ENCODE measurements around the gene CRK.
"Not testable (repeated sequence)": the region's sequence is repeated elsewhere in the genome, so short reads cannot be mapped to it uniquely, and the experiment has no call there.

The CRK gene

DNA sequence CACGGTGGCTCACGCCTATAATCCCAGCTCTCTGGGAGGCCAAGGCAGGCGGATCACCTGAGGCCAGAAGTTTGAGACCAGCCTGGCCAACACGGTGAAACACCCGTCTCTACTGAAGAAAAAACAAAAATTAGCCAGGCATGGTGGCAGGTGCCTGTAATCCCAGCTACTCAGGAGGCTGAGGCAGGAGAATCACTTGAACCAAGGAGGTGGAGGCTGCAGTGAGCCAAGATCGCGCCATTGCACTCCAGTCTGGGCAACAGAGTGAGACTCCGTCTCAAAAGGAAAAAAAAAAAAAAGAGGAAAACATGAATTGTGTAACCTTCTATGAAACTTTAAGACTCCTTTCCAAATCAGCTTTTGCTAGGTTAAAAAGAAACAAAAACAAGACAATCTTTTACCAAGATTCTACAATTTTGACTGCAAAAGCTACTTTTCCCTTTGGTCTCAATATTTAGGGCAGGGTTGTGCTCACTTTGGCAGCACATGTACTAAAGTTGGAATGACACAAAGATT is 69.3 kb downstream of the CRK start:
- DNase-seq (ENCODE audit: low read depth): not testable (repeated sequence)

DNA sequence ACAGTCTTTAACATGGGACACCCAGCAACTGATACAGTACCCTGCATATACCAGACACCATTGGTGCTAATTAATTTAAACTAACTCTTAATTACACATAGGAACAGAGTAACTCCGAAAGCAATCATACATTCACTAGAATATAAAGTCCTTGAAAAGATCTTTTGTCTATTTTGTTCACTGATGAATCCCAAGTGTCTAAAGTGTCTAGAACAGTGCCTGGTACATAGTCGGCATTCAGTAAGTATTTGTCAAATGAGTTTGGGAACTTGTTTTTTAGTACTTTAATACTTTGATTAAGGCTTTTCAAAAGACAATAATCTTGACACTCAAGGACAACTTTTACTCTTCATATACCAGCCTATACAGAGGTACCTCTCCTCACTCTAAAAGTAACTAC is 69.8 kb downstream of the CRK start:
- no peak for DNase-seq (ENCODE audit: low read depth)

DNA sequence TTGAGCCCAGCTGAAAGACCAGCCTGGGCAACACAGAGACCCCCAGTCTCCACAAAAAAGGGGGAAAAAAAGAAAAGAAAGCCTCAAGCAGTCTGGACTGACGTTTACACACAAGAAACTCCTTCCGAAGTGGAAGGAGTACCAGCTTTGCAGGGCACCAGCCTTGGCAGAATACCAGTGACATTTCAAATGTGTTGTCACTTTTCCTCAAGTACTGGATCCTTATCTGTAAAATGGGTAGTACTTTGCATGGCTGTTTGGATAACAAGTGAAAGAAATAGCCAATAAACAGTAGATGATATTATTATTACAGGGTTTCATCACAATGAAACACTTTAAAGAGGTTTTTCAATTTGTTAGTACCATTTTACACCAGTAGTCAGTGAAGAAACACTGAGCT is 70.2 kb downstream of the CRK start:
- DNase-seq (ENCODE audit: low read depth): no peak

DNA sequence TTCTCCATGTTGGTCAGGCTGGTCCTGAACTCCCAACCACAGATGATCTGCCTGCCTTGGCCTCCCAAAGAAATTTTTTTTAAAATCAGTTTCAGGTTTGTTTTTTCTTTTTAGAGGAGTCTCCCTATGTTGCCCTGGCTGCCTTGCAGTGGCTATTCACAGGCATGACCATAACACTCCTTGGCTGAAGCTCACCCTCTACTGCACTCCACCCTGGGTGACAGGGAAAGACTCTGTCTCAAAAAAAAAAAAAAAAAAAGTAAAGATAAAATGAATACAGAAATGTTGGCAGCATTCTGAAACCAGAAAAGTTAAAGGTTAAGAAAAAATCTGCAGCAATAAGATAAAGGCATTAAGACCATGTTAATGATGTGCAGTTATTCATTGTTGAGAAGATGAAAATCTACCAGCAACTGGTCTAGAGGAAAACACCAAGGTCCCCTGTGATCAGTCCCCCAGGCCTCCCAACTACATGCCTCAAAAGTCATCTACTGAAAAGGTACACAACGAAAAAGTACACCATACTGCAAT is 71.1 kb downstream of the CRK start:
- no peak for DNase-seq (ENCODE audit: low read depth)

DNA sequence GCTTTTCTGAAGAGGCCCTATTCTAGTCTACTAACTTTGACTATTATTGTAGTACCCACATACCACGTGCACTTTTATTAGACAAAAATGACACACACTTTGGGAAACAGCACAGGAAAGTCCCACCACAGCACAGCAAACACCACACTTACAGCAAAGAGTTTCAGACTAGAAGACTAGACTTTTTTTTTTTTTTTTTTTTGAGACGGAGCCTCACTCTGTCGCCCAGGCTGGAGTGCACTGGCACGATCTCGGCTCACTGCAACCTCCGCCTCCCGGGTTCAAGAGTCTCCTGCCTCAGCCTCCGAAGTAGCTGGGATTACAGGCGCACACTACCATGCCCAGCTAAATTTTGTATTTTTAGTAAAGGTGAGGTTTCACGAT is 76.1 kb downstream of the CRK start:
- DNase-seq (ENCODE audit: low read depth): no peak

DNA sequence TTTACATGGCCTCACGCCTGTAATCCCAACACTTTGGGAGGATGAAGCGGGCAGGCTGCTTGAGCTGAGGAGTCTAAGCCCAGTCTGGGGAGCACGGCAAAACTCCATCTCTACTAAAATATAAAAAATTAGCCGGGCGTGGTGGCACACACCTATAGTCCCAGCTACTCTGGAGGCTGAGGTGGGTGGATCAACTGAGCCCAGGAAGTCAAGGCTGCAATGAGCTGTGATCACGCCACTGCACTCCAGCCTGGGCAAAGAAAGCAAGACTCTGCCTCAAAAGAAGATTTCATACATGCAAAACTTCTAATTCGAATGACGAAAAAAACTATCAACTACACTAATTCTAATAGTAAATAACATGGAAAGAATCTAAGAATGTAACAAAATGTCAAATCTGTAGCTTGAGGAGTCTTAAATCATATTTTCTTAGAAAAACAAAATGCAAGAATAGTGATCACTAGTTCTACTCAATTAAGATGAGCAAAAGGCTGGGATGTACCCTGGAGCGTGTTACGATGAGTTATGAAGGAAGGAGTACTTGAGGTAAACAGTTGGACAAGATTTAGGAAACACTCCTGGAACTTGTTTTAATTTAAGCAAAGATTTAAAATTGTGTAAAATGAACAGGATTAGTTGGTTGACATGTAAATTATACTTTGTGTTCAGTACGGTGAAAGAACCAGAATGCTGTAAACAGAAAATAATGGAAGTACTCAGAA is 76.7 kb downstream of the CRK start:
- DNase-seq (ENCODE audit: low read depth): no peak

DNA sequence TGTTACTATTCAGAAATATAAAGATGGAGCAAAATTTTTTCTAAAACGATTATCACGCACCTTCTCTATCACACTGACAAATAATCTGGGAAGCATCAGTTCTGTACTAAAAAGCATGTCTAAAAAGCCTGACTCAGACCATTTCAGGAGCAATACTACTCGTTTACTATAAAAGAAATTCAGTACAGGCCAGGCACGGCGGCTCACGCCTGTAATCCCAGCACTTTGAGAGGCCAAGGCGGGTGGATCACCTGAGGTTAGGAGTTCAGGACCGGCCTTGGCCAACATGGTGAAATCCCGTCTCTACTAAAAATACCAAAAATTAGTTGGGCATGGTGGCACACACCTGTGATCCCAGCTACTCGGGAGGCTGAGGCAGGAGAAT is 77.6 kb downstream of the CRK start:
- not testable (repeated sequence) for DNase-seq (ENCODE audit: low read depth)

DNA sequence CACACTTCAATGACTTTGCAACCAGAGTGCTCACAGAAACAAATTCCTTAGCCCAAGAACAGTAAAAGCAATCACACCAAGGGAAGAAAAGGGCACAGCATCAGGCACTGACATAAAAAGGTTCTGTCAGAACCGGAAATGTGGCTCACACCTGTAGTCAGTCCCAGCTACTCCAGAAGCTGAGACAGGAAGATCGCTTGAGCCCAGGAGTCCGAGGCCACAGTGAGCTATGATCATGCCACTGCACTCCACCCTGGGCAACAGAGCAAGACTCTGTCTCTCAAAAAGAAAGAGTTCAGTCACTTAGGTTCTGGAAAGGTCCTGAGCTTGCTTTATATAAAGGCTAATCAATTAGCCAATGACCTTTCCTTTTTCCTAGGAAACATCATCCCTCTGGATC is 78.7 kb downstream of the CRK start:
- DNase-seq (ENCODE audit: low read depth): no peak

DNA sequence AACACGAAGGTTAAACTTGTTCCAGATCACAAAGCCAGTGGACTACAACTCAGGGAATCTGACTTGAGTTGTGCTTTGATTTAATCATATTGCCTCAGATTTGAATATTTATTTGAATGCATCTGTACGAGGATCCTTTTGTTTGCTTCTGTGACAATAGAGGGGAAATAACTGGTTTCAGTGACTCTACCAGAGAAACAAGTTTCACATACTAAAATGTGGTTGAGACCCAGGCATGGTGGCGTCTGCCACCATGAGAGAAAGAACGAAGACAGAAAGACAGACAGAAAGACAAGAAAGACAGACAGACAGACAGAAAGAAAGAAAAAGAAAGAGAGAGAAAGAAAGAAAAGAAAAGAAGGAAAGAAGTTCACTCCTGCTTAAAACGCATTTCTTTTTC is 80.0 kb downstream of the CRK start:
- DNase-seq (ENCODE audit: low read depth): no peak

DNA sequence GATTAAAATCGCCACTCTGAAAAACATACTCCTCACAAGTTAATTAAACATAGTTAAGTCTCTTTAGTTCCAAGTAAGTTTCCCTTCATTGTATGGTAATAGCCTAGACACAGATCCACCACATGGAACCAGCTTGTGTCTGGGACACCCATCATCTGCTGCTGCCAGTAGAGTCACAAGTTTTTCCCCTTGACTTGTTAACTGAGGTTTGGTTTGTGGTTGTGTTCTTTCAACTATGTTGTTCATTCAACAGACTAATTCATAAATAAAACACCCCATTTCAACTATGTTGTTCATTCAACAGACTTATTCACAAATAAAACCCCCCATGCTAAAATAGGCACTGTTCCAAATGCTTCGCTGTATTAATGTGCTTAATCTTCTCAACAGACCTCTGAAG is 80.4 kb downstream of the CRK start:
- DNase-seq (ENCODE audit: low read depth): no peak

DNA sequence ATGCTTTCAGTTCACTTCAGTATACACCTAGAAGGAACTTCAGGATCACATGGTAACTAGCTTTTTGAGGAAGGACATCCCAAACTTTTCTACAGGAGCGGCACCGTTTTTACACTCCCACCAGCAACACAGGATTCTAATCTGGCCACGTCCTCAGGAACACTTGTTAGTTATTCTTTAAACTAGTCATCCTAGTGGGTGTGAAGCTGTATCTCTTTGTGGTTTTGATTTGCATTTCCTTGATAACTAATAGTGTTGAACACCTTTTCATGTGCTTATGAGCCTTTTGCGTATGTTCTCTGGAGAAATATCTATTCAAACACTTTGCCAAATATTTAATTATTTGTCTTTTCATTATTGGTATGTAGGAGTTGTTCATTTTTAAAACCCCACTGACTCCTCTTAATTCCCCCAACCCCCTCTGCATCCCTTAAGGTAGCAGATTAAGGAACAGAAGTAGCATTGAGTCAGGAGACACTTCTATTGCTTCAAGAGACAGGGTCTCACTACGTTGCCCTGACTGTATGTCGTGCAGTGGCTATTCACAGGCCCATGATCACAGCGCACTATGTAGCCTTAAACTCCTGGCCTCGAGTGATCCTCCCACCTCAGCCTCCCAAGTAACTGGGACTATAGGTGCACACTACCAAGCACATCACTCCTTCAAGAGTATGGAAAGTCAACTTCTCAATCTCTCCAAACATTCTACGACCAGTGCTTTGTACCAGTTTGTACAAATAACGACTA is 81.4 kb downstream of the CRK start:
- DNase-seq (ENCODE audit: low read depth): no peak

DNA sequence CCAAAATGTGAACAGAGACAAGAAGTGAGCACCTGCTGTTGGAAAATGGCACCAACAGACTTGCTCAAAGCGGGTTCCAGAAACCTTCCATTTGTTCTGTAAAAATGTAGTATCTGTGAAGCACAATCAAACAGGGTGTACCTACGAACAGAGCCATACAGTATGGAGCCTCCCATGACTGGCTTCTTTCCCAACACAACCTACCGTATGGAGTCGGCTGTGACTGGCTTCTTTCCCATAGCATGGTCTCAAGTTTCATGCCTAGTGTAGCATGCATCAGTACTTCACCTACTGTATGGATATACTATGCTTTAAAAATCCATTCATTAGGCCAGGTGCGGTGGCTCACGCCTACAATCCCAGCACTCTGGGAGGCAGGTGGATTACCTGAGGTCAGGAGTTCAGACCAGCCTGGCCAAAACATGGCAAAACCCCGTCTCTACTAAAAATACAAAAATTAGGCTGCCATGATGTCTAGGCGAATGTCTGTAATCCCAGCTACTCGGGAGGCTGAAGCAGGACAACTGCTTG is 82.3 kb downstream of the CRK start:
- DNase-seq (ENCODE audit: low read depth): no peak

DNA sequence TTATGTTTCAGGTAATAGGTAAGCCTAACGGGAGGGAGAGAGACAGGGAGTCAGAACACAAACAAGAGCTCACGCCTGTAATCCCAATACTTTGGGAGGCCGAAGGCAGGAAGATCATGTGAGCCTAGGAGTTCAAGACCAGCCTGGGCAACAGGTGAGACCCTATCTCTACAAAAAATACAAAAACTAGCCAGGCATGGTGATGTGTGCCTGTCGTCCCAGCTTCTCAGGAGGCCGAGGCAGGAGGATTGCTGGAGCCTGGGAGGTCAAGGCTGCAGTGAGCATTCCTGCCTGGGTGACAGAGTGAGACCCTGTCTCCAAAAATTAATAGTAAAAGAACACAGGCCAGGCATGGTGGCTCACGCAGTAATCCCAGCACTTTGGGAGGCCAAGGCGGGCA is 83.4 kb downstream of the CRK start:
- no peak for DNase-seq (ENCODE audit: low read depth)

DNA sequence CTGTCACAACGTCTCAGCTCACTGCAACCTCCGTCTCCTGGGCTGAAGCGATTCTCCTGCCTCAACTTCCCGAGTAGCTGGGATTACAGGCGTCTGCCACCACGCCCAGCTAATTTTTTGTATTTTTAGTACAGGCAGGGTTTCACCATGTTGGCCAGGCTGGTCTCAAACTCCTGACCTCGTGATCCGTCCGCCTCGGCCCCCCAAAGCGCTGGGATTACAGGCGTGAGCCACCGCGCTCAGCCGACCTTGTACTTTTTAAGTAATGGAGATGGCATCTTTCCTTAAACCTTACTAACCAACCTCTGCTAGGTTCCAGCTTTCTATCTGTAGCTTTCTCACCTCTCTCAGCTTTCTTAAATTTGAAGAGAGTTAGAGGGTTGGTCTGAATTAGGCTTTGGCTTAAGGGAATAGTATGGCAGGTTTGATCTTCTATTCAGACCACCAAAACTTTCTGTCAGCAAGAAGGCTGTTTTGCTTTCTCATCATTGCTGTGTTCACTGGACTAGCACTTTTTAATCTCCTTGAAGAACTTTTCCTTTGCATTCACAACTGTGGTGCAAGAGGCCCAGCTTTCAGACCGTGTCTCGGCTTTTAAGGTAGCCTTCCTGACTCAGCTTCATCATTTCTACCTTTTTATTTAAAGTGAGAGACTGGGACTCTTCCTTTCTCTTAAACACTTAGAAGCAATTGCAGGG is 84.0 kb downstream of the CRK start:
- no peak for DNase-seq (ENCODE audit: low read depth)
